GM11168 (cell line): Measurements from ENCODE around the gene SPECC1.

ENCODE experiments used
- in situ Hi-C: fragments of 300-500 bp; cut with MboI; formaldehyde crosslinking; loops from one replicate; pipeline ENCODE4 v1.12.0; 2022; ENCODE audit warnings: low sequenced_read_pairs; ENCODE audit not compliant: unreplicated experiment

SPECC1 gene

GRCh38 chr17:20118280-20118679, 109.1 kb downstream of the SPECC1 start:
- in situ Hi-C loops: no loop called here

GRCh38 chr17:20120836-20121235, 111.7 kb downstream of the SPECC1 start:
- in situ Hi-C loops: loop anchor here (5.0 kb wide), 1 partner anchor 196 kb away; no protein-coding TSS in a partner anchor

- in situ Hi-C loops: loop anchor here (5.0 kb wide), 1 partner anchor 196 kb away; no protein-coding TSS in a partner anchor
Measured at GRCh38 chr17:20121359-20122253, 112.4 kb downstream of the SPECC1 start.

GRCh38 chr17:20122254-20122879, 113.2 kb downstream of the SPECC1 start:
- in situ Hi-C loops: loop anchor here (5.0 kb wide), 1 partner anchor 195 kb away; no protein-coding TSS in a partner anchor

- in situ Hi-C loops: loop anchor here (5.0 kb wide), 1 partner anchor 194 kb away; no protein-coding TSS in a partner anchor
Measured at GRCh38 chr17:20123209-20123608, 114.0 kb downstream of the SPECC1 start.

GRCh38 chr17:20125724-20126123, 116.6 kb downstream of the SPECC1 start:
- in situ Hi-C loops: no loop called here

GRCh38 chr17:20127360-20128035, 118.3 kb downstream of the SPECC1 start:
- in situ Hi-C loops: no loop called here

GRCh38 chr17:20128036-20128667, 119.0 kb downstream of the SPECC1 start:
- in situ Hi-C loops: no loop called here

- in situ Hi-C loops: no loop called here
Measured at GRCh38 chr17:20133517-20133916, 124.4 kb downstream of the SPECC1 start.

- in situ Hi-C loops: no loop called here
Measured at GRCh38 chr17:20141198-20141972, 132.2 kb downstream of the SPECC1 start.

- in situ Hi-C loops: no loop called here
Measured at GRCh38 chr17:20142268-20142667, 133.1 kb downstream of the SPECC1 start.

GRCh38 chr17:20143740-20144139, 134.6 kb downstream of the SPECC1 start:
- in situ Hi-C loops: no loop called here

- in situ Hi-C loops: no loop called here
Measured at GRCh38 chr17:20145567-20145966, 136.4 kb downstream of the SPECC1 start.

GRCh38 chr17:20149251-20149650, 140.1 kb downstream of the SPECC1 start:
- in situ Hi-C loops: no loop called here

- in situ Hi-C loops: no loop called here
Measured at GRCh38 chr17:20151174-20151573, 142.0 kb downstream of the SPECC1 start.

- in situ Hi-C loops: no loop called here
Measured at GRCh38 chr17:20153231-20153630, 144.1 kb downstream of the SPECC1 start.

- in situ Hi-C loops: no loop called here
Measured at GRCh38 chr17:20154286-20155000, 145.3 kb downstream of the SPECC1 start.

- in situ Hi-C loops: no loop called here
Measured at GRCh38 chr17:20155258-20156195, 146.4 kb downstream of the SPECC1 start.
